OCI-M2 (cell line): Measurements from ENCODE around the gene HEATR5A.

ENCODE experiments used
- DNase-seq: peaks from one replicate; lab custom pipeline; 2025; ENCODE audit not compliant: unreplicated experiment; lab: John Stamatoyannopoulos, UW

The HEATR5A gene

DNA sequence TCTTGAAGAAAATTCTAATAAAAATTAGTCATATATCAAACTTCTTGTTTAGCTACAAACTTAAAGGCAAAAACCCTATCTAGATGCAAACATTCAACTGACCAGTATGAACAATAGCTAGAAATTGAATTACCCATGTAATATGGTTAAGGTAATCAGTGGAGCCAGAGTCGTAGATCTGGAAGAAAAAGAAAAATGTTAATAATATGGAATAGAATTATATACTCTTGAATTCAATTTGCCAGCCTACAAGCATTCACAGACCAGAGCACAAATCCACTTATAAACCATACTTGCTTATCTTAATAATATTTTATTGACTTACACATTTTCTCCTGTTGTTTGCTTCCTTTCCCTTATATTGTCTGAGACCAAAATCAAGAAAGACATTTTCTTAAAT lies 7.7 kb upstream of the HEATR5A start:
- no peak for DNase-seq

DNA sequence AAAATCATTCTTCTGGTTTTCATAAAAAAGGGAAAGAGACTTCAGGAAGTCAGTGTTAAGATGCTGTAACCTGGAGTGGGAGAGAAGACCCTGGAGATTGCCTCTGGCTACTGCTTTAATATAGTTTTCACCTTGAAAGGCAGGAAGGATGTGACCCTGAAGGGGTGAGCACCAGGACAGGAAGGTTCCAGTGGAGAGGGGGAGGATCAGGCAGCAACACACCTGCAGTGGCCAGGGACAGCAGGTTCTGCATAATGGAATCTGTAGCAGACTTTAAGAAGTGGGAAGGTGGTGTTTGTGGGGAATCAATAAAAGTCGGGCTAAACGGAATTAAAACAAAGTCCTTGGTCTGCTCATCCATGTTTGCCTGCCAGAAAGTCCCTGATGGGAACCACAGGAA lies 6.3 kb upstream of the HEATR5A start:
- DNase-seq, result no peak

DNA sequence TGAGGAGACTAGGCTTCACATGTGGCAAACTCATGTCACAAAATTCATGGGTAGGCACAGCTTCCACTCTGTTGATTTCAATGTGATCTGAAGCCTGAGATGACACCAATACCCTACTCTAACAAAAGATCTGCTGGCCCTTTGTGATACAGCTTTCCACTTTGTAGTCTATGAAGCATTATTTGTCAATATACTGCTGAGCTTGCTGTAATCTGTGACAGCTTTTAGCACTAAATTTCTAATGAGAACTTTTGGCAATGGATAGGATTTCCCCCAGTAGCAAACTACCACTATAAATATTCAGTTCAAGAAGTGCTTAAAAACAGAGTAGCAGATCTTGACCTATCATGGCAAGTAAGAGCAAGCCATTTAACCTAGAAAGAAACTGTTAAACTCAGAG lies 5.6 kb upstream of the HEATR5A start:
- DNase-seq, result no peak

DNA sequence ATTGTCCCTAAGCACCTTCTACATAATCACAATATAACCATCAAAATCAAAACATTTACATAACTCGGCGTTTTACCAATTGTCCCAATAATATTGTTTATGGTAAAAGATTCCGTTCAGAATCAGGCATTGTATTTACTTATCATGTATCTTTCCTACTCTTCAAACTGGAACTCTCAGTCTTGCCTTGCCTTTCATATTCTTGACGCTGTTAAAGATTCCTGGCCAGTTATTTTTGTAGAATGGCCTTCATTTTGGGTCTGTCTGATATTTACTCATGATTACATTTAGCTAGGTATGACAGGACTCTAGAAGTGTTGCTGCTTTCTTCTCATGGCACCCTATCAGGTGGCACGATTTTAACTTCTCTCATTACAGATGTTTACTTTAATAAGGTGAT lies 850 bp upstream of the HEATR5A start:
- no peak for DNase-seq

DNA sequence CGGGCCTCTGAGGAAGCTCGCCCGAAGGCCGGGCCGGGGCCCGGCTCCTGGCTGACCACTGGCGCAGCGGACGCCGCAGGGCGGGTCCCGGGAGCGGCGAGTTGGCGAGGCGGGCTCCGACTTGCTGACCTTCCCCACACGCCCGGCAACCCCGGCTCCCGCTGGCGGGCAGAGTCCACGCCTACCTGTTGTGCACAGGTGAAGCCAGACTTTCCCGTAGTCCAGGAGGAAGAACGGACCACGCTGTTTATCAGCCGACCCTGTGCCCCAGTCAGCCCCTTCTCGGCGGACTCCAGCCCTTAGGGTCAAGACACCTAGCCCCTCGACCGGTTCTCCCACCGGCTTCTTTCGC lies 407 bp downstream of the HEATR5A start:
- DNase-seq, result no peak

DNA sequence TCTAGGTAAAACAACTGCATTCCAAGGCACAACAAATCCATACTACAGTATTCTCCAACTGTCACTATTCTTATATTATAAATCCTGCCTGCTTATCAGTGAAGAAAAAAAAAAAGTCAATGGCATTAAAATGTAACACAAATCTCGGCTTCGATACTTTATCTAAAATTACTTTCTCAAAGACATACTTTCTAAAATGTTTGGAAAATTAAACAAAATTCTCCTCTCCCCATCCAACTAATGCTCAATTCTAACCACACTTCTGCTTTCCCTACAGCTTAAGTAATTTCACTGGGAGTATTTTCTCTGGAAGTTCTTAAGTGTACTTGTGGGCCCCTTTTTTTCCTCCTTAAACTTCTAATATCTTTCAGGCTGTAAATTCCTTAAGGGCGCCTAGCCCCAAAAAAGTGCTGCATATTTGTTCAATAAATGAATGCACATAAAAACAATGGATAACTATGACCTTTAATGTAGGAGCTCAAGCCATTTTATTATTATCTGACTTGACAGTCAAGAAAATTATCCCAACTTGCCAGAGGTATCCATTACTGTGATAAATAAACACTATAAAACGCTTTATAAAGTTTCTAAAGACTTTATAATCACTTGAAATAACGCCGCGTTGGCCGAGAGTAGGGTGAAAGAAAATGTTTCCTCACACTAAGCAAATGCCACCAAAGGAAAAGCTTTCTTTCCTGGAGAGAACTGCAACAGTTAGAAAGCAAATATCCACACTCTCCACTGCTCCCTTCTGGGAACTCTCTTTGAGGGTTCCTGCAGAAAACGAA lies 977 bp downstream of the HEATR5A start:
- DNase-seq, result no peak

DNA sequence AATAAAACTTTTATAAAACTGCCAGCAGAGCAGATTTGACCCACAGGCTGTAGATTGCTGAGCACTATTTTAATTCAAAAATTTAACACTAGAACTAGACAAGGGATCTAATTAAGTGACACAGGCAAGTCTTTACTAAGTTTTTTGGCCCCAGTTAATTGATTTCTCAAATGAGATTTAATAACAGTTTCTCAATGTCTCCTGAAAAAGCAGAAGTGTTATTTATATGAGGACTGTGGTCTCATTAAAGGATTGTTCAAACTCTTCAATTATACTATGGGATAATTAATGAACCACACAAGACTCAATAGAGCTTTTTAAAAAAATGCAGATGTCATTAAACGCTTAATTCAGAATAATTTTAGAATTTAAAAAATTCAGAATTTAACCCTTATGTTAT lies 1.9 kb downstream of the HEATR5A start:
- DNase-seq, result no peak

DNA sequence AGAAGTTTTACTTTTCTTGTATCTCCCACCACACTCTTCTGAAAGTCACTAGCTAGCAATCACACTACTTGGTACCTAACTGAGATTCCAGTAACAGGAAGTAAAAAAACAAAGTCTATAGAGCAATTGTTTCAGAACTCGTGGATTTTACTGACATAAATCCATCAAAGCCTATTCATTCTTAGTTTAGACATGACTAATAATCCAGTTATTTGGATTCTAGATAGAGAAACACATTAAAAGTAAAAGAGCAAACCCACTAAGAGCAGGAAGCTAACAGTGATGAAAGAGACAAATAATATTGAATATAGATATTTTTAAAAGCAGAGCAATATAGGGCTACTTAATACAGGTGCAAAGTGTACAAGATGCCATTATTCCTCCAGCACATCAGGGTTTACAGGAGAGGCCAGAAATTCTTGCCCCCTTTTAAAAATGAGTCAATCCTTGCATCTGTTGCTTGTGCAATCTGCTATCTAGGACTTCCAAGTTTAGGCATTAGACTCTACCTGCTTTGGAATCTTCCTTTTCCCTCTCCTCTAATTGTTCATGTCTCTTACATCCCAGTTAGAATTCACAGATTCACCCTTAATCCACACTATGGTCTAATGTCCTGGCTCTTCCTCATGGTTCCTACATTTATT lies 6.0 kb downstream of the HEATR5A start:
- DNase-seq, result no peak

DNA sequence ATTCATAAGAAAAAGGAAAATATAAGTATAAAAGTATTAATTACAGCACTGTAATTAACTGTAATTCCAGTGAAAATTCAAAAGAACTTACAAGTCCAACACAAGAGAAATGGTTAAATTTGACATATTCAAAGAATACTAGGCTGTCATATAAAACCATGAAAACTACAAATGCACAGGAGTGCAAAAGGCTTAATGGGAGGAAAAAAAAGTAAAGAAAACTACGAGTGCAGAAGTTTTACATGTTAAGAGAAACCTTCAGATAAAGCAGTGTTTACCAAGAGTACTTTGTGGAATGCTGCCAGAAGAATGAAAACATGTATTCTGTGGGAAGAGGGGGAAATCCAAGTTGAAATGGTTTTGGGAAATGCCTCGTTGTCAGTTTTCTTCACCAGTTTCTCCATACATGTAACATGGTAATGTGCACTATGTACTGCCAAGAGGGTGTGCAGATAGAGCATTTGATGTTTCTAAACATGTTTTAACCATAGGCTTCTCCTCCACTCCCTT lies 9.1 kb downstream of the HEATR5A start:
- no peak for DNase-seq

DNA sequence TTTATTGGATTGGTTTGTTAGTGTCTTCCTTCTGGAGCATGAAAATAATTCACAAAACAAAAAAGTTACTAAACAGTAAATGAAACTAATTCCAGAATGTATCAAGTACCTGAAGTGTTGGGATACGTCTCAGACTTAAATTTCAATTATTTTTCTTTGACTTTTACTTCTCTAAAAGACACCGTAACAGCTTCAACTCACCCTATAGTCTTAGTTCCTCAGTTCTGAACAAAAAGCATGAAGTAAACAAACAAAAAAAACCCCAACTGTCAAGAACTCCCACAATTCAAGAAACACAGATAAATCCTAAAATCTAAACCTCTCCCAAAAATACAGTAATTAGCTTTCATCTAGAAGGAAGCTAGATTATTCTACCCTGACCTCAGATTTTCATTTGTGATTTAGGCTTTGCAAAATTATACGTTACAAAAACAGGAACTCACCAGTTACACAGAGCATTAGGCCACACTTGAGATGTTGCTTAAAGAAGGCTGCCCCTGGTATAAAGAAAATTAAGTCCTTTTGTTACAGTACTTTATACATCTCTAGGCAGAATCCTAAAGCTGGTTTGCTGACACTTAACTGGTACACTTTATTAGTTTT lies 10.2 kb downstream of the HEATR5A start:
- no peak for DNase-seq

DNA sequence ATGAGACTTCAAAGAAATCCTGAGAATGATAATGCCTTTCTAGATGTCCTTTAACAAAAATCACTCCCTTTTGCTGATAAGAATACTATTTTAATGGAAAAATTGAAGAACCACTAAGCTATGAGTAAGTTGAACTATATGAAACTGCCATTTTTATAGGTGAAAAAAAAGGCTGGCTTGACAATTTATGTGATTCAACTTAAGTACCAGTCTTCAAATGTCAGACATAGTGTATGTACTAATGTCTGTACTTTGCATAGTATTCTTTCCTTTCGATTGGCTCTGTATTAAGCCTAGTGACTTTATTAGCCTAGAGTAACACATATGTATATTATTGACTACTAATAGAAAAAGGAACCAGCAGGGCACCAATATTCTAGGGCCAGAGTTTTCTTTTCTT lies 11.9 kb downstream of the HEATR5A start:
- DNase-seq, result no peak

DNA sequence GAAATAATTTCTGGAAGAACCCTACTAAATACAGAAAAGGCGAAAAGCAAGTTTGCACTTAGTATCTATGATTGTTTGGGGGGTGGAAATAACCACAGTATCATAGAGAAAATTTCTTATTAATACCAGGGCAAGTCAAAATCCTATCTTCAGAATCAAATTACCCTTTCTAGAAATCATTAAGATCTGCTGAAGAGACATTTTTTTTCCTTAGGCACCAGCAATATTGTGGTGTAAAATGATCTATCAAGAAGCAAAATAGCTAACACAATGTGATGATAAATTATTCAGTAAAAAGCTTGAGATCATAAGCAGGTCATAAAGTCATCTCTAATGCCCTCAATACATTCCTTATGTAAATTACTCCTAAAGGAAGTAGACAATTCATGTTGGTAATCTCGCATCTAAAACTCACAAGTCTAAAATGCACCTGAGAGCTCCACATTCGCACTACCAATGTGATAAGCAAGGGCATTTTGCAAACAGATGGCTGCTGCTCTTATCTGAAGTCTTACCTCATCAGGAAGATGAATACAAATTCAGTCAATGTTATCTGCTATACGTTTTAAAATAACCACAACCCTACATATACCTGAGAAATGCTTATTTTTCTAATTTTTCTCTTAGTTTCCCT lies 14.6 kb downstream of the HEATR5A start:
- no peak for DNase-seq

DNA sequence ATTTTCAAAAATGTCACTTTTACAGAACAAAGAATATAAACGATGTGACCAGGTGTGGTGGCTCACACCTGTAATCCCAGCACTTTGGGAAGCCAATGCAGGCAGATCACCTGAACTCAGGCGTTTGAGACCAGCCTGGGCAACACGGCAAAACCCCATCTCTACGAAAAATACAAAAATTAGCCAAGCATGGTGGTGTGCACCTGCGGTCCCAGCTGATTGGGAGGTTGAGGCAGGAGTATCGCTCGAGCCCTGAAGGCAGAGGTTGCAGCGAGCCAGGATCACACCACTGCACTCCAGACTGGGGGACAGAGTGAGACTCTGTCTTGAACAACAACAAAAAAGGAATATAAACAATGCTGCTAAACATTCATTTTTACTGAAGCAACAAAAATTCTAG lies 15.2 kb downstream of the HEATR5A start:
- no peak for DNase-seq

DNA sequence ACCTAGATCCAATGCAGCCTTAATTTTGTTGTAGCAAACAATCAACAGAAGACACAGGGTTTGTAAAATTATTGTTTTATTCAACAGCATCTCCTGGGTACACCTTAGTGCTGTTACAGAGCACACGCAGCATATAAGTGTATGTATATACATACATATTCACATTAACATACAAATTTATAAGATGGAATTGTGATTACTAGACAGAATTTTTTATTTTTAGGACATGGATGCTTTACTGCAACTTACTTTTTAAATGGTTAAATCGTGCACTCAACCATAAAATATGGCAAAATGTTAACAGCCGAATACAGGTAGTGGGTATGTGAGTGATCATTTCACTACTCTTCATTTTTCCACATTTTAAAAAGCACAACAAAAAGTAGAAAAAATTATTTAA lies 16.6 kb downstream of the HEATR5A start:
- no peak for DNase-seq

DNA sequence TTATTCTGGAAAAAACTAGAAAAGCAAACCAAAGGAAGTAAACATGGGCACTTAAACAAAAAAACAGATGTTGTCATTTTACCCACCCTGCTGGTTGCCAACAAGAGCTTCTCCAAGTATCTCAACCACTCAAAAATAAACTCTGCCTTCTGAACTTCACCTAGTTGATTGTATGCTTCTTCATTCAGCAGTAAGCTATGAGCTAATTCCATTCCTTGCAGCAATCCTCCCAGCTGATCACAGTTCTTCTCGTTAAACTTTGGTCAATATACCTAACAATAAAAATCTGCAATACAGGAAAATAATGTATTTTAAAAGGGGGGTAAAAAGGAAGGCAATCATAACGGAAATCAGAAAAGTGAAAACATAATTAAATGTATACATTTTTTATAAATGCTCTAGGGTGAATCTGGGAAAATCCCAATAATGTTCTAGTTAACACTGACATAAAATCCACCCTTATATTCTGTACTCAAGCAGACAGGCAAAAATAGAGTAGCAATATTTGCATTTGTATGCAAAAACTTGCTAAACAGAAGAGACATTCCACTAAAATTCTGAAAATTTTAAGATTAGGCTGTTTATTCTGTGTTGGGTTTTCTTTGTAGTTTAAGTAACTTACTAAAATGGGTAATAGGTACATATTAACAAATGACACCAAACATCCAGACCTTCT lies 17.4 kb downstream of the HEATR5A start:
- no peak for DNase-seq

DNA sequence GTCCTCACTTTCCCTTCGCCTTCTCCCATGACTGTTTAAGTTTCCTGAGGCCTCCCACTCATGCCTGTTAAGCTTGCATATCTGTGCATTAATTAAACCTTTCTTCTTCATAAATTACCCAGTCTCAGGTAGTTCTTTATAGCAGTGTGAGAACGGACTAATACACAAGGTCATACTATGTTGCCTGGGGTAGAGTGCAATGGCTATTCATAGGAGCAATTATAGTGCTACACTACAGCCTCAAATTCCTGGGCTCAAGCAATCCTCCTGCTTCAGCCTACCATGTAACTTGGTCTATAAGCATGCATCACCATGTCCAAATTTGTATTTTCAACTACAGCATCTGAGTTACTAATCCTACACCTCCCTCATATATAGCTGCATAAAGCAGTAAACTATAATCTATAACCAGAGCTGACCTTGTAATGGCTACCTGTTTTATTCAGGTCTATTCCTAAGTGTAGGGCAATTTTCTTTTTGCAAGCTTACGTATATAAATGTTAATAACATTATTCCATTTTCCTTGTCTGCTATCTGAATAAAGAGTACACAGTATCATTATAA lies 18.9 kb downstream of the HEATR5A start:
- DNase-seq, result no peak

DNA sequence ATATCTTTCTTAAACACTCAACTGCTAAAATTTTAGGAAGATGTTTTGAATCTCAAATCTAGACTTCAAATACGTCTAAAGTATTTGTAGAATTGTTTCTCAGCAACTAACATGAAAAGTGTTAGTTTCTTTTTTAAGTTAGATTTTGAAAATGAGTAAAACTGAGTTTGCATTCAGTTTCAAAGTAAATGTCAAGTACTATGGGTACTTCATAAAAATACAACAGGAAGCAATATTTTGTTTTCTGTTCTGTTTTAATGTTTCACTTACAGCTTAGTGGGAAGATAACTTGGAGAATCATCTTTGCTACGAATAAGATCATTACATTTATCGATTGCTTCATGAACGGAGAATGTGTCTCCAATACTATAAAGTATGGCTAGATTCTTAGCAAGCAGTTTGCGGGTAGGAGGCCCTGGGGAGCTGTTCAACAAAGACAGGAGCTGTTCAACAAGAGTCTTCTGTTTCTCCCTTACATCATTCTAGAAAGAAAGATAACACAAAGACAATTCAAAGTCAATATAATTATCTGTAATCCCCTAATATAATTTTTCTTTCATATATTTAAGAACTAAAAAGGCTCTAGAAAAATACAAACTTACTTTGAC lies 20.2 kb downstream of the HEATR5A start:
- no peak for DNase-seq

DNA sequence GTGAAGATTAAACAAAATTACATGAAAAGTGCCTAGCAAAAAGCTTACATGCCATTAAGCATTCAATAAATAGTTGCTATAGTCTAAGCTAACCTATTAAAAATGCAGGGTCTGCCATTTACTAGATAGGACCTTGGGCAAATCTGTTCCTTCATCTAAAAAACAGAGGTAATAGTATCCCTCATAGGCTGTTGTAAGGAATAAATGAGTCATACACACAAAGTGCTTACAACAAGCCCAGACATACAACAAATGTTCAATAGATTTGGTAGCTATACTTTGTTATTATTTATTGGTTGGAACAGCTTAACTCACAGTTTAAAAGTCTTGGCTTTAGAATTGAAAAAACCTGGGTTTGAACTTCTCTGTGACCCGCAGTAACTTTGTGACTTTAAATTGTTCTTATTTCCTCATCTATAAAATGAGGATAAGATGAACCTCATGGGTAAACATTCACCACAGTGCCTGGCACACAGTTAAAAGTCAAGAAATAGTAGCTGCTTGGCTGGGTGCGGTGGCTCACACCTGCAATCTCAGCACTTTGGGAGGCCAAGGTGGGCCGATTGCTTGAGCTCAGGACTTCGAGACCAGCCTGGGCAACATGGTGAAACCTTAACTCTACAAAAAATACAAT lies 24.7 kb downstream of the HEATR5A start:
- no peak for DNase-seq

DNA sequence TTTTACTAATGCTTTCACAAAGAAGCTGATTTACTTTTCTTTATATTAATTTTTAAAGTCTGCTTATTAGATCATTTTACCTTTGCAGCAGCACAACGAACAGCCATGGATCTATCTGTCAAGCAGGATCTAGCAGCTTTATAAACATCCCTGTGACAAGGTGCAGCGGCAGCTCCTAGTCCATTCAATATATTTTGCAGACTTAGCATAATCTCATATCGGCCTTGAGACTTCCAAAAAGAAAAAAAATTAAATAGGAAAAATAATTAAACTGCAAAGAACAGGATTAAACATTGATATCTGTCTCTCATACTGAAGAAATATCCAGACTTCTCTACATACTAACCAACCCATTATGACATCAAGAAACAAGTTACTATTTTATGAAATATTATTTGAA lies 25.2 kb downstream of the HEATR5A start:
- DNase-seq, result no peak

DNA sequence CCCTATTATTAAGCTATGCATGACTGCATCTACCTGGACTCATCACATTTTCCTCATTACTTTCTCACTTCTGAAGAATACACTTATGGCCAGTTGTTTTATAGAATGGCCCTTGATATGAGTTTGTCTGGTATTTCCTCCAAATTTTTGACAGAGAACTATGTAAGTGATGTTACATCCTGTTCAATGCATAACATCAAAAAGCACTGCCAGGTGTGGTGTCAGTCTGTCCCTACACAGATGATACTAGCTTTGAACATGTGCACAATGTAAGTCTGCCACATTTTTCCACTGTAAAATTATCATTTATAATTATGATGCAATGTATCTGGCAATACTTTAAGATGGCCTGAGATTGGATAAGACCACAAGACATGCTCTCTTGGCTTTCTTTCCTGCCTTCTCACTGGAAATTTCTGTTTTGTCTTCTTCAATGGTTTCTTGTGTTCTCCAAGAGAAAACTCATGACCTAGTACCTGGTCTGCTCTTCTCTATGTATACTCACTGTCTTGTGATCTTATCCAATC lies 28.3 kb downstream of the HEATR5A start:
- no peak for DNase-seq
